K562 (cell line): ENCODE results near the gene DNA2. TPM values are rescaled to one million over a fixed set of nuclear protein-coding genes. Genes with fewer than 3 reads are reported as not detected.
A peak's percentile ranks its signal among the peaks of the same experiment; 100 is the strongest.

Experiments used
- ATAC-seq: fragments of 200-7000 bp; cut with Tn5 transposase; 3 replicates; pipeline ENCODE4 v1.9.1; 2020; ENCODE audit warnings: moderate library complexity
- BruUV-seq: library from RNA; stranded (reverse); fragments of 400-500 nt; replicated peaks from 2 replicates; lab custom pipeline; 2021; lab: Mats Ljungman, UMichigan
- CTCF ChIA-PET: fragments of 300-600 bp; formaldehyde crosslinking; extraction: SDS; loops from one replicate; lab custom pipeline; 2021; ENCODE audit warnings: low intra/inter-chr PET ratio; lab: Yijun Ruan, JAX
- POLR2A ChIA-PET: fragments of 300-600, 350-650 bp; sonication (Branson Sonifier 250); formaldehyde crosslinking; extraction: SDS; loops from one replicate; lab custom pipeline; 2021; ENCODE audit warnings: antibody characterized with exemption, inconsistent platforms; lab: Yijun Ruan, JAX
- DNase-seq, 4 experiments: peaks; one replicate each; pipeline versions ENCODE4 v3.0.0 to v3.0.0-alpha.2; 2011 to 2018; ENCODE audit warnings: low spot score in 3 of 4, mixed read lengths in 3 of 4; ENCODE audit errors: extremely low read depth in 1 of 4
- FAIRE-seq: peaks from 2 replicates; lab custom pipeline; 2011; peaks lifted over from hg19 to GRCh38; lab: Jason Lieb, UNC
- H2AFZ ChIP-seq: 2 replicates; pipeline ENCODE4 v1.6.0; 2011; ENCODE audit warnings: low read depth, low read length, control low read depth, inconsistent platforms
- H3K27ac ChIP-seq: fragments of 200-600 bp; 3 replicates; pipeline ENCODE4 v1.8.0; 2011; ENCODE audit warnings: low read depth, mild to moderate bottlenecking, control low read depth, inconsistent platforms, low read length, moderate library complexity, mixed read lengths; ENCODE audit errors: extremely low read depth
- H3K27me3 ChIP-seq, 2 experiments: fragments of 300-600 bp in 1 of 2; 2 replicates in 1 of 2; 3 replicates in 1 of 2; pipeline versions ENCODE4 v1.6.0 to v1.8.0; 2011; ENCODE audit warnings: inconsistent platforms in 2 of 2, low read length in 2 of 2, mild to moderate bottlenecking in 1 of 2, mixed read lengths in 1 of 2, moderate library complexity in 1 of 2; ENCODE audit not compliant: control insufficient read depth in 2 of 2, insufficient read depth in 2 of 2
- H3K36me3 ChIP-seq: fragments of 300-600 bp; 3 replicates; pipeline ENCODE4 v1.8.0; 2011; ENCODE audit warnings: mild to moderate bottlenecking, low read length, inconsistent platforms; ENCODE audit not compliant: control insufficient read depth, insufficient read depth
- H3K4me1 ChIP-seq, 2 experiments: fragments of 200-600 bp in 1 of 2; replicated peaks in 1 of 2; 2 replicates in 1 of 2; 3 replicates in 1 of 2; pipeline versions ENCODE4 v1.5.1 to v1.8.0; 2011; ENCODE audit warnings: inconsistent platforms in 2 of 2, low read length in 2 of 2, mild to moderate bottlenecking in 1 of 2, mixed read lengths in 1 of 2, moderate library complexity in 1 of 2; ENCODE audit not compliant: control insufficient read depth in 2 of 2, insufficient read depth in 2 of 2
- H3K4me2 ChIP-seq: 2 replicates; pipeline ENCODE4 v1.6.1; 2011; ENCODE audit warnings: low read length, control low read depth, inconsistent platforms, mixed read lengths; ENCODE audit not compliant: insufficient read depth
- H3K4me3 ChIP-seq: fragments of 200-600 bp; sonication (generic), shearing (Covaris generic); 2 replicates; pipeline ENCODE4 v1.5.1; 2016; ENCODE audit warnings: control low read depth, inconsistent platforms
- H3K79me2 ChIP-seq: fragments of 200-600 bp; 3 replicates; pipeline ENCODE4 v1.8.0; 2011; ENCODE audit warnings: low read length, inconsistent platforms; ENCODE audit not compliant: control insufficient read depth, insufficient read depth
- H3K9ac ChIP-seq, 2 experiments: 2 replicates each; pipeline versions ENCODE4 v1.6.0 to v1.6.1; 2011; ENCODE audit warnings: low read depth in 2 of 2, low read length in 2 of 2, control low read depth in 1 of 2, inconsistent platforms in 1 of 2, mild to moderate bottlenecking in 1 of 2, mixed read lengths in 1 of 2; ENCODE audit not compliant: insufficient read depth in 1 of 2
- H3K9me1 ChIP-seq: one replicate; pipeline ENCODE4 v1.6.0; 2011; ENCODE audit warnings: inconsistent platforms, mild to moderate bottlenecking, low read length, moderate library complexity; ENCODE audit not compliant: control insufficient read depth, insufficient read depth
- H3K9me3 ChIP-seq: replicated peaks from 2 replicates; pipeline ENCODE4 v1.5.1; 2011; ENCODE audit warnings: low read depth, low read length, inconsistent platforms; ENCODE audit not compliant: control insufficient read depth, insufficient read depth
- H4K20me1 ChIP-seq: replicated peaks from 2 replicates; pipeline ENCODE4 v1.6.1; 2011; ENCODE audit warnings: low read length, inconsistent platforms, mixed read lengths; ENCODE audit not compliant: control insufficient read depth, insufficient read depth
- ARID1B ChIP-seq: fragments of 450-650 bp; IDR thresholded peaks from 2 replicates; pipeline ENCODE4 v1.6.1; 2016; ENCODE audit warnings: antibody characterized with exemption, mild to moderate bottlenecking, inconsistent platforms
- BRD9 ChIP-seq: fragments of 450-650 bp; IDR thresholded peaks from 2 replicates; pipeline ENCODE4 v1.6.1; 2018; ENCODE audit warnings: low read depth; ENCODE audit not compliant: partially characterized antibody
- CBFA2T3 ChIP-seq: fragments of 450-650 bp; IDR thresholded peaks from 2 replicates; pipeline ENCODE4 v1.6.1; 2017
- CBFB ChIP-seq: sonication (generic); formaldehyde crosslinking; IDR thresholded peaks from 2 replicates; pipeline ENCODE4 v1.4.0; 2020; ENCODE audit warnings: mild to moderate bottlenecking, missing genetic modification reagents
- EP300 ChIP-seq: IDR thresholded peaks from 2 replicates; pipeline ENCODE4 v1.6.1; 2012; ENCODE audit warnings: low read length, improper control_type of control experiment
- GATAD2B ChIP-seq: fragments of 450-650 bp; IDR thresholded peaks from 2 replicates; pipeline ENCODE4 v1.6.1; 2017; ENCODE audit warnings: mild to moderate bottlenecking, borderline replicate concordance
- IFI16 ChIP-seq: fragments of 250-450 bp; sonication (Bioruptor Pico); IDR thresholded peaks from 2 replicates; pipeline ENCODE4 v2.1.2; 2022; ENCODE audit warnings: mild to moderate bottlenecking, inconsistent platforms
- LEF1 ChIP-seq: fragments of 450-650 bp; IDR thresholded peaks from 2 replicates; pipeline ENCODE4 v1.6.1; 2016; ENCODE audit warnings: mild to moderate bottlenecking
- MYC ChIP-seq, 2 experiments: fragments of 250-450 bp in 1 of 2; sonication (Bioruptor Pico) in 1 of 2; IDR thresholded peaks; 2 replicates each; pipeline versions ENCODE4 v1.5.1 to v1.6.1; 2012 to 2021; ENCODE audit warnings: low read depth in 2 of 2, borderline replicate concordance in 1 of 2, improper control_type of control experiment in 1 of 2, low read length in 1 of 2, mild to moderate bottlenecking in 1 of 2, moderate library complexity in 1 of 2
- NBN ChIP-seq: fragments of 450-650 bp; IDR thresholded peaks from 2 replicates; pipeline ENCODE4 v1.6.1; 2016; ENCODE audit warnings: low read depth, mild to moderate bottlenecking
- ZNF175 ChIP-seq: fragments of 200-800 bp; sonication (Bioruptor generic); IDR thresholded peaks from 2 replicates; pipeline ENCODE4 v1.6.1; 2016; ENCODE audit warnings: low read depth, mild to moderate bottlenecking, missing genetic modification characterization, missing compliant biosample characterization
- WGBS: fragments of 100-300 bp; shearing (Covaris generic); methylation state at CpG from one replicate; pipeline ENCODE4 v1.1.6; 2016; ENCODE audit warnings: low coverage, mixed read lengths; ENCODE audit not compliant: insufficient coverage; ENCODE audit errors: missing lambda C conversion rate; 5-methylcytosine and 5-hydroxymethylcytosine counted together
- in situ Hi-C: fragments of 300-500 bp; cut with MboI; formaldehyde crosslinking; loops from 4 replicates; pipeline ENCODE4 v1.15.0; 2018; ENCODE audit warnings: inconsistent platforms, mixed read lengths
- intact Hi-C: fragments of 100-400 bp; cut with micrococcal nuclease; formaldehyde crosslinking; loops from 2 replicates; pipeline ENCODE4 v1.14.2; 2022
- polyA plus RNA-seq, 8 experiments: library from polyadenylated mRNA; depleted of rRNA in 4 of 8; stranded (reverse) in 5 of 8; unstranded in 3 of 8; fragments of >200 nt; fragmentation: Nextera tagmentation in 2 of 8; fragmentation: Illumina TruSeq in 1 of 8; extraction: Ambion mirVana in 2 of 8; extraction: Trizol in 1 of 8; gene quantifications; 2 replicates each; pipeline versions ENCODE4 v1.2.1 to v1.2.3, GENCODE V29; 2011 to 2014; ENCODE audit warnings: inconsistent platforms in 1 of 8, missing spikeins in 1 of 8
- total RNA-seq, 7 experiments: library from RNA; depleted of rRNA in 6 of 7; stranded (reverse); fragments of >200 nt in 6 of 7; fragmentation: Illumina TruSeq in 2 of 7; extraction: Trizol in 2 of 7; gene quantifications; 2 replicates each; pipeline versions ENCODE4 v1.2.1 to v1.2.3, GENCODE V29; 2011 to 2021; ENCODE audit warnings: low replicate concordance in 1 of 7
- TF ChIP-seq, protein P1 (sequence below): fragments of 200-800 bp; sonication (Bioruptor generic); IDR thresholded peaks from 2 replicates; pipeline ENCODE4 v1.6.1; 2016; ENCODE audit warnings: missing genetic modification characterization, missing compliant biosample characterization

Gene DNA2
- total and polyA plus RNA-seq, 9 of the 15 experiments (the other 6 are each of a cell fraction or from before 2014, with no cell fraction given): 24.6 to 51.4 (median 40.8) TPM

GRCh38 chr10:68408898-68409518, 62.8 kb downstream of the DNA2 start:
- FAIRE-seq: no peak
- H3K9me3 ChIP-seq: no peaks in the 10 kb centered on the region
- in situ Hi-C loops: no loop called here
- H3K4me2 ChIP-seq: no peak overlapping the region
- ChIA-PET CTCF (no interaction called here), POLR2A (interaction anchor here (0.7 to 1.3 kb wide), 2 partner anchors 13 to 37 kb away, joined by 3 to 6 read pairs; no protein-coding TSS in a partner anchor)
- H3K9me1 ChIP-seq: no peaks in the 10 kb centered on the region
- peaks cover 29% of the 10 kb centered on the region for H3K79me2 ChIP-seq
- no peak for ATAC-seq
- H3K27ac ChIP-seq: no peak overlapping the region
- H3K4me1 ChIP-seq: peaks cover 14 to 22% of the 10 kb centered on the region in 2 experiments; a peak in 4 of 5 replicates
- intact Hi-C loops: loop anchor here (5.0 kb wide), 1 partner anchor 153 kb away; the partner anchor contains the start of gene TET1
- no peaks in the 10 kb centered on the region; the same call in 2 of the 3 replicates for H3K36me3 ChIP-seq
- peaks cover 14% of the 10 kb centered on the region for H4K20me1 ChIP-seq
- DNase-seq: no peak
- H3K4me3 ChIP-seq: no peak overlapping the region
- no peak overlapping the region for H3K9ac ChIP-seq
- no TSS peak for BruUV-seq
- no peaks in the 10 kb centered on the region for H3K27me3 ChIP-seq
- no peak overlapping the region for H2AFZ ChIP-seq
- WGBS: 50% methylated on average over 2 of the region's 2 CpGs
- TF ChIP-seq NBN (peak; percentile 25; the same call in 1 of the 2 replicates), IFI16 (no peak), CBFB (CRISPR knock-in tag) (no peak), ZNF175 (CRISPR knock-in tag) (peak; percentile 42; the same call in 1 of the 2 replicates), BRD9 (peak; percentile 77), LEF1 (peak; percentile 66; the same call in 1 of the 2 replicates), CBFA2T3 (no peak), GATAD2B (no peak), EP300 (peak; percentile 55; the same call in 1 of the 2 replicates), MYC (IDR thresholded peaks at IDR 0.05; ENCODE audit: low read depth, low read length) (0 out of 2 replicates have a peak, but pooled peaks have one; percentile 10), MYC (CRISPR knock-in tag; IDR thresholded peaks at IDR 0.05; ENCODE audit: borderline replicate concordance, low read depth) (no peak), ARID1B (peak; percentile 63; the same call in 1 of the 2 replicates)
- TF ChIP-seq, protein P1, sequence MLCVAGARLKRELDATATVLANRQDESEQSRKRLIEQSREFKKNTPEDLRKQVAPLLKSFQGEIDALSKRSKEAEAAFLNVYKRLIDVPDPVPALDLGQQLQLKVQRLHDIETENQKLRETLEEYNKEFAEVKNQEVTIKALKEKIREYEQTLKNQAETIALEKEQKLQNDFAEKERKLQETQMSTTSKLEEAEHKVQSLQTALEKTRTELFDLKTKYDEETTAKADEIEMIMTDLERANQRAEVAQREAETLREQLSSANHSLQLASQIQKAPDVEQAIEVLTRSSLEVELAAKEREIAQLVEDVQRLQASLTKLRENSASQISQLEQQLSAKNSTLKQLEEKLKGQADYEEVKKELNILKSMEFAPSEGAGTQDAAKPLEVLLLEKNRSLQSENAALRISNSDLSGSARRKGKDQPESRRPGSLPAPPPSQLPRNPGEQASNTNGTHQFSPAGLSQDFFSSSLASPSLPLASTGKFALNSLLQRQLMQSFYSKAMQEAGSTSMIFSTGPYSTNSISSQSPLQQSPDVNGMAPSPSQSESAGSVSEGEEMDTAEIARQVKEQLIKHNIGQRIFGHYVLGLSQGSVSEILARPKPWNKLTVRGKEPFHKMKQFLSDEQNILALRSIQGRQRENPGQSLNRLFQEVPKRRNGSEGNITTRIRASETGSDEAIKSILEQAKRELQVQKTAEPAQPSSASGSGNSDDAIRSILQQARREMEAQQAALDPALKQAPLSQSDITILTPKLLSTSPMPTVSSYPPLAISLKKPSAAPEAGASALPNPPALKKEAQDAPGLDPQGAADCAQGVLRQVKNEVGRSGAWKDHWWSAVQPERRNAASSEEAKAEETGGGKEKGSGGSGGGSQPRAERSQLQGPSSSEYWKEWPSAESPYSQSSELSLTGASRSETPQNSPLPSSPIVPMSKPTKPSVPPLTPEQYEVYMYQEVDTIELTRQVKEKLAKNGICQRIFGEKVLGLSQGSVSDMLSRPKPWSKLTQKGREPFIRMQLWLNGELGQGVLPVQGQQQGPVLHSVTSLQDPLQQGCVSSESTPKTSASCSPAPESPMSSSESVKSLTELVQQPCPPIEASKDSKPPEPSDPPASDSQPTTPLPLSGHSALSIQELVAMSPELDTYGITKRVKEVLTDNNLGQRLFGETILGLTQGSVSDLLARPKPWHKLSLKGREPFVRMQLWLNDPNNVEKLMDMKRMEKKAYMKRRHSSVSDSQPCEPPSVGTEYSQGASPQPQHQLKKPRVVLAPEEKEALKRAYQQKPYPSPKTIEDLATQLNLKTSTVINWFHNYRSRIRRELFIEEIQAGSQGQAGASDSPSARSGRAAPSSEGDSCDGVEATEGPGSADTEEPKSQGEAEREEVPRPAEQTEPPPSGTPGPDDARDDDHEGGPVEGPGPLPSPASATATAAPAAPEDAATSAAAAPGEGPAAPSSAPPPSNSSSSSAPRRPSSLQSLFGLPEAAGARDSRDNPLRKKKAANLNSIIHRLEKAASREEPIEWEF (CRISPR knock-in tag): no peak
